ENCODE results near the gene WDR77.

The WDR77 gene

DNA sequence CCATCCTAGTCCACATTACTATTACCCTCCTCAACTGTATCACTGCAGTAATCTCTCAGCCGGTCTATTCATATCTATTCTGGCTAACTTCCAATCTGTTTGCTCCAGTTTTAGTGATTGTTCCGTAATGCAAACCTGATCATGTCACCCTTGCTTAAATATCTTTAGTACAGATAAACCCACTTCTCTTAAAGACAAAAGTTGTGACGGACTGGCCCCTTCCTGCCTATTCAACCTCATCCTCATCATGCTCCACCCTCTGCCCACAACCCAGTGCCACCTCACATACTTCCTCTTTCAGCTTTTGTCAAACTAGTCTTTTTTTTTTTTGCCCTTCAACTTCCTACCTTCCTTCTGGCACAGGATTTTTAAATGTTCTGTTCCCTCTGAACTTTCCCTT is 22.0 kb upstream of the WDR77 start:
- no peak for DNase-seq (ENCODE audit: low read depth)
- H3K4me3 ChIP-seq (ENCODE audit: low read depth, low read length), result no peak overlapping the region

DNA sequence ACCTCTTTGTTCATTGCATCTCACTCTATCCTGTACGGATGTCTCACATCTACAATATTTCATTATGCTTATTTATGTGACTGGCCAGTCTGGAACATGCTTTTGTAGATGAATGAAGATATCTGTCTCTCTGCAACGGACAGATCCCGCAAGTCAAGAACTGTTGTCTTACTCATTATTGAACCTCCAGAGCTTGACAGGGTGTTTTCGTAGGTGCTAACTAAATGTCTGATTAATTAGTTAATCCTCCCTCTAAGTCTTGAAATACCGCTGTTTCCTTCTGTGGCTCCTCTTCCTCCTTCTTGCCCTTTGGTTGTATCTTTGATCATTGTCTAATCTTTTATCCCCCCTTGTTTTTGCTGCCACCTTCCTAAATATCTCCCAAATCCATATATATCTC is 21.5 kb upstream of the WDR77 start:
- no peak for DNase-seq (ENCODE audit: low read depth)
- H3K4me3 ChIP-seq (ENCODE audit: low read depth, low read length), result no peak overlapping the region

DNA sequence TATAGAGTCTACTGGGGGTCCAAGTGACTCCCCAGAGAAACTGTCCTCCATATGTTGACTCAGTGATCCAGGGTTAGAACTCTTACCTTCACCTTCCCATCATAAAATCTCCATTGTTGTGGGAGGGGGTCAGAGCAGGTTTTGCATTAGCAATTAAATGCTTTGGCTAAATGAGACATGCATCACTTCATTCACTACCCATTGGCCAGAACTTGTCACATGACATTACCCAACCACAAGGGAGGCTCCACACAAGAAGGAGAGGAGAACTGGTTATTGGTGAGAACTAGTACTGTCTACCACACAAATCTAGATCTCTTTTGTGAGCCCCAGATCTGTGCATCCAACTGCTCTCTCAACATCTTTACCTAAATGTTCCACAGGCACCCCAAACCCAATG is 20.5 kb upstream of the WDR77 start:
- H3K4me3 ChIP-seq (ENCODE audit: low read depth, low read length), result no peak overlapping the region
- DNase-seq (ENCODE audit: low read depth), result no peak

DNA sequence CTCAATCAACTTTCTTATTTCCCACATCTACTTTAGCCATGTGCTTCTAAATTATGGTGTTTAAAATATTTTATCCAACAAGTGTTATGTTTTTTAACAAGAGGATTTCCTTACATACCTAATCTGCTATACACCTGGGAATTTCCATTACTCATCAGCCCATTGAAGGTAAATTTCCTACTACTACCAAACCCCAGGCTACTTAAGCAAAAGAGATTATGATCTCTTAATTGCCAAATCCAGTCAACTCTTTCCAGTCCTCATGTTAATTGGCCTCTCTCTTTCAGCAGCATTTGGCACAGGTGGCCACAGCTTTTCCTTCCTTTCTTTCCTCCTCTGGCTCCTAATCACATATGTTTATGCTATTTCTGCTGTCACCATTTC is 19.7 kb upstream of the WDR77 start:
- H3K4me3 ChIP-seq (ENCODE audit: low read depth, low read length), result no peak overlapping the region
- no peak for DNase-seq (ENCODE audit: low read depth)

DNA sequence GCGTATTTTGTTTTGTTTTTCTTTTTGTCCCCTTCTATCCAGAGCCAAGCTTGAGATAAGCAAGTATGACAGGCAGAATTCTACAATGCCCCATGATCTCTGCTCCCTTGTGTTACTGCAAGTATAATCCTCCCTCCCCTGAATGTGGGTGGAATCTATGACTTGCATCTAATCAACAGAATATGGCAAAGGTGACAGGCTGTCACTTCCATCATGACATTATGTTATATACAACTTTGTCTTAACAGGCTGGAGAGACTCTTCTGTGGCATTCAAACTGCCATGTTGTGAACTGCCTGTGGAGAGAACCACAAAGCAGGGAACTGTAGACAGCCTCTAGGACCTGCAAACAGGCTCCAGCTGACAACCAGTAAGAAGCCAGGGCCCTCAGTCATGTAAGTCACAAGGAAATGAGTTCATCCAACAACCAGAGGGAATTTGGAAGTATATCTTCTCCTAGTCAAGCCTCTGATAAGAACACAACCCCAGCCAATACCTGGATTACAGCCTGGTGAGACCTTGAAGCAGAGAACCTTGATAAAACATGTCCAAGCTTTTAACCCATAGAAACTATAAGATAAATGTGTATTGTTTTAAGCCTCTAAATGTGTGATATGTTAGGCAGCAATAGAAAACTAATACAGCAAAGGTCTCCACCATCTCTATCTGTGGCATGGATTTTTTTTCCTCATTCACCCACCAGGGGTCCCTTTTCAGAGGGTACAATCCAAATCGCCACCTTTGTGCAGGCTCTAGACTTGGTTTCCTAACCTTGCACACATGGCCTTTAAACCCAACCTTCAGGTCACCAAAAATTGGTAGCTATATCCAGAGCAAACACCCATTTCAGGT is 19.0 kb upstream of the WDR77 start:
- H3K4me3 ChIP-seq (ENCODE audit: low read depth, low read length), result no peak overlapping the region
- no peak for DNase-seq (ENCODE audit: low read depth)

DNA sequence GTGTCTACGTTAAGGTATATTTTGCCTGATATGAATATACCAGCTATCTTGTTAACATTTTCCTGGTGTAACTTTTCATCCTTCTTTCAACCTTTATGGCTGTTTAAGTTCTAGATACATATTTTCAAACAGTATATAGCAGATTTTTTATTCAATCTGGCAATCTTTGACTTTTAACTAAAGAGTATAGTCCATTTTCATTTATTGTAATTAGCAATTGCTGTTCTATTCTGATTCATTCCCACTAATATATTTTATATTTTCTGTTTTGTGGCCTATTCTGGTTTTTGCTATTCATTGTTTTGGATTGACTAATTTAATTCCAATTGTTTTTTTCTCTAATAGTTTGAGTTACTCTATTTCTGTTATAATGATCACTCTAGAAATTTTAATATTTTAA is 17.4 kb upstream of the WDR77 start:
- H3K4me3 ChIP-seq (ENCODE audit: low read depth, low read length), result no peak overlapping the region
- no peak for DNase-seq (ENCODE audit: low read depth)

DNA sequence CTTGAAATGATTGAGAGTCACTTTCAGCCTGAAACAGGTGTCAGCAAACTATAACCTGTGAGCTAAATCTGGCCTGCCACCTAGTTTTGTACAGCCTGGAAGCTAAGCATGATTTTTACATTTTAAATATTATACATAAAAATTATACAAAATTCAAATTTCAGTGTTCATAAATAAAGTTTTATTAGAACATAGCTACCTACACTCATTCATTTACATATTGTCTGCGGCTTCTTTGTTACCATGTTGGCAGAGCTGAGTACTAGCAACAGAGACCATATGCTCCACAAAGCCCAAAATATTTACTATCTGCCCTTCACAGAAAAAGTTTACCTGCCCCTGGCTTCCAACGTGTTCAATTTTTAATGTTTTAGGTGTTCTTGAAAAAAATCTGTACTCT is 16.7 kb upstream of the WDR77 start:
- no peak for DNase-seq (ENCODE audit: low read depth)
- no peak overlapping the region for H3K4me3 ChIP-seq (ENCODE audit: low read depth, low read length)

DNA sequence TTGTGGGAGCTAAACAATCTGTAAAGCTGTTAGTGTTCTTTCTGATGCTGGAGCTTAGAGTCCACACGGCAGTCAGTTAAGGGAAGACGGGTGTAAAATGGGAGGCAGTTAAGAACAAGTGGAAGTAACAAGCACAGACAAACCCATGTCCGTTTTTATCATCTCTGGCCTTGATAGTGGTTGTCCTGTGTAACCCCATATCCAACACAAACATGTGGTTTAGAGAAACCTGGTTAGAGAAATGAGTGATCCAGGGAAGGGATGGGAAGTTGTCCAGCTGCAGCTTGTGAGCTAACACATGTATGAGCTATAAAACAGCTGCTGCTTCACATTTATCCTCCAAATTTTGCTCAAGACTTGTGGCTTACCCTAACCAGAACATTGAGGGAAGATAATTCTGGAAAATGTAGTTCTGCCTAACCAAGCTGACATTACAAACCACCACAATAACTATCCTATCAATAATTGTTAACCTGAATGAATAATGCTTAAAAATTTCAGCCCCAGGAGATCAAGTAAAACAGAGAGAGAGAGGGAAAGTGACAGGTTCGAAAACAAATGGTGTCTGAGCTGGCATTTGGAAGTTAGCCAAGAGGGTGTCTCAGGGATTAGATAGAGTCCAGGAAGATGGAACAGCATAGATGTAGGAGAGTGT is 14.1 kb upstream of the WDR77 start:
- no peak overlapping the region for H3K4me3 ChIP-seq (ENCODE audit: low read depth, low read length)
- peak; percentile 36 for DNase-seq (ENCODE audit: low read depth)

DNA sequence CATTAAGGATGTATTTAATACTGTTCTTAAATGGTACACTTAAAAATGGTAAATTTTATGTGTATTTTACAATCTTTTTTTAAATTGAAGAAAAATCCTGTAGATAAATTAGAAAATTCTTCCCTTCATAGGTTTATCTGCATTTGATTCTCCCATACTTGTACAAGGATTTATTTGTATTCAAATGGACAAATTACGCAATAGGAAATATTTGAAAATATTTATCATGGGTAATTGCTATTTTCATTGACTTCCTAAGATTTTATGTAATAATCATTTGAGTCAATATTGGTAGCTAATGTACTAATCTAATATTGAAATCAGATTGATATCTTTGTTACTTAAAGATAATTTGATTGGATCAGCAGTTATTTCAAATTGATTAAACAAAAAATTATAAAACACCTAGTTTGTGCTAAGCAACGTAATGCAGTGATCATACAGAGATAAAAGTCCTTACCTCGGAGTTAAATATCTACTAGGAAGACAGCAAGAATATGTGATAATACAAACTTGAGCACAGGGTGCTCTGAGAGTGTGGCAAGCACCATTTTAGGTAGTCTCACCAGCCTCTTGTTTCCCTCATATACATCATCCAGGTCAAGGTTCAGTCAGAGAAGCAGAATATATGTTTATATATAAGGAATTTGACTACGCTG is 13.4 kb upstream of the WDR77 start:
- DNase-seq (ENCODE audit: low read depth), result no peak
- H3K4me3 ChIP-seq (ENCODE audit: low read depth, low read length), result no peak overlapping the region

DNA sequence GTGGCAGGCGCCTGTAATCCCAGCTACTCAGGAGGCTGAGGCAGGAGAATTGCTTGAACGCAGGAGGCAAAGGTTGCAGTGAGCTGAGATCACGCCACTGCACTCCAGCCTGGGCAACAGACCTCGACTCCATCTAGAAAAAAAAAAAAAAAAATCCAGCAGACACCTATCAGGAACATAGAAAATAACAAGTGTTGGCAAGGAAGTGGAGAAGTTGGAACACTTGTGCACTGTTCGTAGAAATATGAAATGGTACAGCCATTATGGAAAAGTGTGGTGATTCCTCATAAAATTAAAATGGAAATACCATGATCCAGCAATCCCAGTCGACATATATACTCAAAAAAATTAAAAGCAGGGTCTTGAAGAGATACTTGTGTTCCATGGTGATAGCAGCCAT is 12.7 kb upstream of the WDR77 start:
- H3K4me3 ChIP-seq (ENCODE audit: low read depth, low read length), result no peak overlapping the region
- DNase-seq (ENCODE audit: low read depth), result no peak

DNA sequence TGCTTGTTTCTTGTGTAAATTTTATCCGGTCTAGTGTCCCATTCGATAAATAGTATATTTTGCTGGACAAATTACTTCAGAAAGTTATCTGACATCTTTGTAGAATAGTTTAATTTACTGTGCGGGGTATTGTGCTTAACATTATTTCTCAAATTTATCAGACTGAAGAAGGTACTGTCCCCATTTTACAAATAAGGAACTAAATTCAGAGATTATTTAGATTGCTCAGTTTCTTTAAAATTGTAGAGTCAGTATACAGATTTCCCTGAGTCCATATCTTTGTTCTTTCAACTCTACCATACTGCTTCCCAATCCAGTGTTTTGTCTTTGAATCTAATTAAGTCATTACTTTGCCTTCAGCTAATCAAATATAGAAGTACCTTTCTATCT is 6.6 kb upstream of the WDR77 start:
- DNase-seq (ENCODE audit: low read depth), result no peak
- H3K4me3 ChIP-seq (ENCODE audit: low read depth, low read length), result no peak overlapping the region

DNA sequence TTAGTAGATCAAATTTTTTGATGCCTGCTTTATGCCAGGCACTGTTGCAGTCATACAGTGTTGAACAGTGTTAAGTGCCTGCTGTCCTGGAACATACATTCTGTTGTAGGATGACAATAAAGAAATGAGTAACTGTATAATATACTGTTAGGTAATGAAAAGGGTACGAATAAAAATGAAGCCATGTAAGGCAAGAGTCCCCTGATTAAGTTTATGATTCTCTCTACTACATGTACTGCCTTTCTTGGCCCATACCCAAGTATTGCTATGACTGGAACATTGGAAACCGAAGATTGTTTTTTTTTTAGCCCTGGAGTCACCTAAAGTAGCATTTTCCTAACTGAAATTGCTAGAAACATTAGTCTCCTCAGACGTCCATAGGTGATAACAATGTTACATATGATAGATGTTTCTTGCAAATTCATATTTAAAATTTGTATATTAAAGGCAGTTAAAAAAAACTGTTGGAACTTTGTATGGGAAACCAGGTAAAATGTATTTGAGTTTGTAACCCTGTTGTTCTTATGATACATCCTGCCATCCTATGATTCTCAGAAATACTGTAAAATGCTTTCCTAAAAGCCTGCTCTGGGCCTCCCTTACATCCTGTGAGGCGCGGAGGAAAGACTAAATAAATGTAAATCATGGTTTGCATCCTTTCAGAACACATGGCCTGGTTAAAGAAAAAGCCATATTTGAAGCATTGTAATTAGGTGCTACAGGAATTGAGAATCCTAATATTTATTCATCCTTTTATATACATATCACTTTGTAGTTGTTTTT is 6.0 kb upstream of the WDR77 start:
- no peak for DNase-seq (ENCODE audit: low read depth)
- no peak overlapping the region for H3K4me3 ChIP-seq (ENCODE audit: low read depth, low read length)

DNA sequence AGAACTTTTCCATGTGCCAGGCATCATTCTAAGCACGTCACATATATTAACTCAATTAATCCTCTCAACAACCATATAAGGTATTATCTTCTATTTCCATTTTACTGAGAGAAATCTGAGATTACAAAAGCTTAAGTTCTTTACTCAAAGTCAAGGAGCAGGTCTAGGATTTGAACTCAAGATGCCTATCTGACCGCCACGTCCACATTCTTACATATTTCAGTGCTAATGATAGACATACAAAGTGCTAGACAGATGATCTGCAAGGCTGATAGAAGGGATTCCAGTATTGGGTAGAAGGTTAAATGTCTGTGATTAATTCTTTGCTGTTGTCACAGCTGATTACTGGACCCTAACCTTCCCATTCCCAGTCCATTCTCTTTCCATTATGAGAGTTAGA is 4.7 kb upstream of the WDR77 start:
- H3K4me3 ChIP-seq (ENCODE audit: low read depth, low read length), result no peak overlapping the region
- no peak for DNase-seq (ENCODE audit: low read depth)

DNA sequence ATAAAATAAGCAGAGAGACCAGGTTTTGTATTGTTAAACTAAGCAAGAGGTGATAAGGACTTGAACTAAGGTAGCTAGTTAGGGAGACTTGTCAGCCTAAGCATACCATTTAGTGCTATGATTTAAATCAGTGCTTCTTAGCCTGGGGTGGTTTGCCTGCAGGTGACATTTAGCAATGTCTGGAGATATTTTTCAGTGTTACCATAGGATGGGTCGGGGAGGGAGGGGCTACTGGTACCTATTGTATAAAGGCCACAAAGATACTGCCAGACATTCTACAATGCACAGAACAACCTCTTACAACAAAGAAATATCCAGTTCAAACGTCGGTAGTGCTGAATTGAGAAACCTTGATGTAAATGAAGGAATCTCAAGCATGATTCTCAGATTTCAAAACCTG is 3.5 kb upstream of the WDR77 start:
- no peak for DNase-seq (ENCODE audit: low read depth)
- no peak overlapping the region for H3K4me3 ChIP-seq (ENCODE audit: low read depth, low read length)

DNA sequence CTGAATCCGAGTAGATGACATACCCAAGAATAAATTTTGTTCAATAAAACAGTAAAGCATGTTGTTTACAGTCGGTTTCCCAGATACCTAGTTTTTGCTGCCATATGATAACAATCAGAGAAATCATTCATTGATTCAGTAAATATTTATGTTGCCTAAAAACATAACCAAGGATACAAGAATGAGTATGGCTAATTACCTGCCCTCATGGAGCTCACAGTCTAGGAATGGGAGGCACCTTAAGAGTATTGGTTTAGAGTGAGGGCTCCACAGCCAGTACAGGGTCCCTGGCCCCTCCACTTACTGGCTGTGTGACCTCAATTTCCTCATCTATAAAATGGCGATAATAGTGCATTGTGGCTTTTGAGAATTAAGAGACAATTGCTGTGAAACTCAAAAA is 1.1 kb upstream of the WDR77 start:
- H3K4me3 ChIP-seq (ENCODE audit: low read depth, low read length), result peak overlapping the region; percentile 95
- DNase-seq (ENCODE audit: low read depth), result no peak

DNA sequence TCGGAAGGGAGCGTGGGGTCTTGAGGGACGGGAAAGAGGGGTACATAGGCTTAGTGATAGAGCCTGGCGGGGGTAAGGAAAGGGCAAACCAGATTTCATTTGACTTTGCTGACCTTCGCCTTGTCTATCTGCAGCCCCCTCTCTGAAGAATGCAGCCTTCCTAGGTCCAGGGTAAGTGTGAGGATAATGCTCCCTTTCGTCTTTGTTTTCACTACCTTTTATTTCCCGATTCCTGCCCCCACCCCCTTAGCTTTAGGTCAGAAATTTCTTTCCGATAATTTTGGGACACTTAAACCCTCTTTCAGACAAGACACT is 604 bp upstream of the WDR77 start:
- DNase-seq (ENCODE audit: low read depth), result no peak
- peak overlapping the region; percentile 95 for H3K4me3 ChIP-seq (ENCODE audit: low read depth, low read length)

DNA sequence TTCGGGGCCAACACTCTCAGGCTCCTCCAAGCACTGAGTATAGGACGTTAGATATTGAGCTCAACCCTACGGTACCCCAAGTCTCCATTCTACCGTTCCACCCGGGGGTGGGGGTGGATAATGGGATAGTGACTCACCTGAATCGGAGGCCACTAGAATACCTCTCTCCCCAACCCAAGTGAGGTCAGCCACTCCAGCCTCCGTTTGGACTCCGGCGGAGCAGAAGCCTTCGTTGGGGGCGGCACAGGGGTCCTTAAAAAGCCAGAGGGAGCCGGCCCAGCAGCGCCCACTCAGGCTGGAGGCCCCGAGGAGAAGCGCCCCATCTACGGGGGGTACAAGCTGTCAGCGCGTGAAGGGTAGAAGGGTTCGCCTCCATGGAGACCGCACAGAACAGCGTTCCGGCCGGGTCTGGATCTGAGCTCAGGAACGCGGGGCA is 556 bp downstream of the WDR77 start:
- no peak for DNase-seq (ENCODE audit: low read depth)
- H3K4me3 ChIP-seq (ENCODE audit: low read depth, low read length), result peak overlapping the region; percentile 95

DNA sequence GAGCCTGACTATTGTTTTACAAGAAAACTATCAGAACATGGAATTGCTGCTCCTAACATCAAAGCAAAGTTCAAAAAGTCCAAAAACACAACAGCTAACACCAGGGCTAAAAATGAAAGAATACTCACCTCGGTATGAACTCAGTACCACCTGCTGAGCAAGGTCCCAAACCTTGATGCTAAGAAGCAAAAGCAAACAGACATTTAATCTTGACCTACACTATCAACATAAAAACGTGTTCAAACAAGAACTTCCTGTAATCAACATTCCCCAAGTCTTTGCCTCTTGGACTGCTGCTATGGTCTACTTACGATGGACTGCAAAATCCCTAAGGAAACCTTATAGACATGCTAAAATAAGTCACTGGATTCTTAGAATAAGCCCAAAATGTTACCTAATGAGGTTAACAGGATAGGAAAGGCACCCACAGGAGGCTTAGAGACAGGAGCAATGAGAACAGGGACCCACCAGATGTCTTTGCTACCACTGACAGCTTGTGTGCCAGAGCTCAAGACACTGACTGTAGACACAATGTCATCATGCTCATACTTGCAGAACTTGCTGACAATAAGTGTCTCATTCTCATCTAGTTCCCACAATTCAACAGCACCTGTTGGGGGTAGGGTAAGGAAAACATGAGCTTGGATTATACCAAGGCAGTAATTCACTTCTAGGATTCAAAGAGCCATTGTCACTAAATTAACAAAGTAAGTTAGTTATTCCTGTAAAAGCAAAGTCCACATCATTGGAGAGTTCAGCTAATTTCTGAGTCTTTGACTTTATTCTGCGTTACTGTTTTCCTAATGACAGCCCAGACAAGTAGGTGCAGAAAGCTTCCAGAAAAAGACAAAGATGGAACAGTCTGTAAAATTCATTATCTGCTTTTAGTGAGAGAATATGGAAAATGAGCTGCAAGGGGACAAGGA is 1.8 kb downstream of the WDR77 start:
- peak overlapping the region; percentile 95 for H3K4me3 ChIP-seq (ENCODE audit: low read depth, low read length)
- no peak for DNase-seq (ENCODE audit: low read depth)

DNA sequence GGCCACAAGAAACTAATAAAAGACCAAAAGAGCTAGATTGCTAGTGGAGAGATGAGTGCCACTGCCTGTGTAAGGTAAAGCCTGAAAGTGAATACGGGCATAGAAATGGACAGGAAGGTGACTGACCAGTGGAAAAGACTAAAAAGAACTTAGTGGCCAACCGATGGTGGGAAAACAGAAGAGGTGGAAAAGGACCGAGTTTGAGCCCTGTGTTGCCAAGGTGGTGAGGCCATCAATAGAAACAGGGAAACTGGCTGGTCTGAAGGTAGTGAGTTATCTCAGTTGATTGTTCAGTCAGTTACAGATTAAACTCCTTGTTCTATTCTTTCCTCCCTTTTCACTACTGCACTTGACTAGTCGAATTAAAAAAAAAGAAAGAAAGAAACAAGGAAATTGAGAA is 2.5 kb downstream of the WDR77 start:
- DNase-seq (ENCODE audit: low read depth), result no peak
- no peak overlapping the region for H3K4me3 ChIP-seq (ENCODE audit: low read depth, low read length)

Data from skeletal muscle cell (primary cell).